Measurements from ENCODE around the gene VCY1B. TPM values are rescaled to one million over a fixed set of nuclear protein-coding genes. Genes with fewer than 3 reads are reported as not detected.
"Not testable (repeated sequence)": the region's sequence is repeated elsewhere in the genome, so short reads cannot be mapped to it uniquely, and the experiment has no call there.

The VCY1B gene
- total RNA-seq: not detected

GRCh38 chrY:14055927-14056326 is at the start of gene VCY1B:
TSS of gene VCY1B (plus strand) at chrY:14056227. CDS start at chrY:14056290, 63 bp downstream.
- DNase-seq (ENCODE audit: low spot score in 2 of 2); intact Hi-C loops (cut with DNase I; ENCODE audit: low total_unique reads); H3K4me3 ChIP-seq (ENCODE audit: low read depth, poor library complexity, severe bottlenecking): not testable (repeated sequence)
- WGBS, 2 donors: no CpG with 5 or more reads among the region's 19 CpGs

- H3K4me3 ChIP-seq (ENCODE audit: low read depth, poor library complexity, severe bottlenecking); DNase-seq (ENCODE audit: low spot score in 2 of 2); intact Hi-C loops (cut with DNase I; ENCODE audit: low total_unique reads): not testable (repeated sequence)
- WGBS, 2 donors: no CpG with 5 or more reads among the region's 2 CpGs
These were observed 44.1 kb upstream of the VCY1B start for GRCh38 chrY:14011916-14012315.

- WGBS, 2 donors: no CpG with 5 or more reads among the region's 2 CpGs
- DNase-seq (ENCODE audit: low spot score in 2 of 2); H3K4me3 ChIP-seq (ENCODE audit: low read depth, poor library complexity, severe bottlenecking); intact Hi-C loops (cut with DNase I; ENCODE audit: low total_unique reads): not testable (repeated sequence)
These were observed 25.6 kb upstream of the VCY1B start for GRCh38 chrY:14030395-14030794.

- DNase-seq (ENCODE audit: low spot score in 2 of 2): no peak
- TF ChIP-seq POLR2A (IDR thresholded peaks at IDR 0.05) (no peak), CTCF (IDR thresholded peaks at IDR 0.05) (no peak)
- intact Hi-C loops (cut with DNase I; ENCODE audit: low total_unique reads): no loop called here
- H3K4me3 ChIP-seq (ENCODE audit: low read depth, poor library complexity, severe bottlenecking): no peak overlapping the region
- WGBS, 2 donors: 70% methylated on average over 1 of the region's 1 CpG; no CpG with 5 or more reads in 1 of the 2 donors
These were observed 29.9 kb downstream of the VCY1B start for GRCh38 chrY:14085877-14086276.

Other genes with a start within 250 kb of the VCY1B start
- gene VCY, start 69.8 kb upstream of the VCY1B start, total RNA-seq: not detected